NOMO-1 treated with dmso at 0.1 percent for 144 hours (cell line): Measurements from ENCODE around the gene ATAD5.
"Not testable (repeated sequence)": the region's sequence is repeated elsewhere in the genome, so short reads cannot be mapped to it uniquely, and the experiment has no call there.

Experiments used
- DNase-seq: peaks from one replicate; lab custom pipeline; 2025; ENCODE audit not compliant: unreplicated experiment; lab: John Stamatoyannopoulos, UW

The ATAD5 gene, protein sequence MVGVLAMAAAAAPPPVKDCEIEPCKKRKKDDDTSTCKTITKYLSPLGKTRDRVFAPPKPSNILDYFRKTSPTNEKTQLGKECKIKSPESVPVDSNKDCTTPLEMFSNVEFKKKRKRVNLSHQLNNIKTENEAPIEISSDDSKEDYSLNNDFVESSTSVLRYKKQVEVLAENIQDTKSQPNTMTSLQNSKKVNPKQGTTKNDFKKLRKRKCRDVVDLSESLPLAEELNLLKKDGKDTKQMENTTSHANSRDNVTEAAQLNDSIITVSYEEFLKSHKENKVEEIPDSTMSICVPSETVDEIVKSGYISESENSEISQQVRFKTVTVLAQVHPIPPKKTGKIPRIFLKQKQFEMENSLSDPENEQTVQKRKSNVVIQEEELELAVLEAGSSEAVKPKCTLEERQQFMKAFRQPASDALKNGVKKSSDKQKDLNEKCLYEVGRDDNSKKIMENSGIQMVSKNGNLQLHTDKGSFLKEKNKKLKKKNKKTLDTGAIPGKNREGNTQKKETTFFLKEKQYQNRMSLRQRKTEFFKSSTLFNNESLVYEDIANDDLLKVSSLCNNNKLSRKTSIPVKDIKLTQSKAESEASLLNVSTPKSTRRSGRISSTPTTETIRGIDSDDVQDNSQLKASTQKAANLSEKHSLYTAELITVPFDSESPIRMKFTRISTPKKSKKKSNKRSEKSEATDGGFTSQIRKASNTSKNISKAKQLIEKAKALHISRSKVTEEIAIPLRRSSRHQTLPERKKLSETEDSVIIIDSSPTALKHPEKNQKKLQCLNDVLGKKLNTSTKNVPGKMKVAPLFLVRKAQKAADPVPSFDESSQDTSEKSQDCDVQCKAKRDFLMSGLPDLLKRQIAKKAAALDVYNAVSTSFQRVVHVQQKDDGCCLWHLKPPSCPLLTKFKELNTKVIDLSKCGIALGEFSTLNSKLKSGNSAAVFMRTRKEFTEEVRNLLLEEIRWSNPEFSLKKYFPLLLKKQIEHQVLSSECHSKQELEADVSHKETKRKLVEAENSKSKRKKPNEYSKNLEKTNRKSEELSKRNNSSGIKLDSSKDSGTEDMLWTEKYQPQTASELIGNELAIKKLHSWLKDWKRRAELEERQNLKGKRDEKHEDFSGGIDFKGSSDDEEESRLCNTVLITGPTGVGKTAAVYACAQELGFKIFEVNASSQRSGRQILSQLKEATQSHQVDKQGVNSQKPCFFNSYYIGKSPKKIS (N-terminal part only)

GRCh38 chr17:30831663-30832437 lies at the start of gene ATAD5:
Gene ATAD5, plus strand, starts transcription at chr17:30831966. Its CDS starts 382 bp downstream, at chr17:30832348.
- peak; percentile 78 for DNase-seq

DNA sequence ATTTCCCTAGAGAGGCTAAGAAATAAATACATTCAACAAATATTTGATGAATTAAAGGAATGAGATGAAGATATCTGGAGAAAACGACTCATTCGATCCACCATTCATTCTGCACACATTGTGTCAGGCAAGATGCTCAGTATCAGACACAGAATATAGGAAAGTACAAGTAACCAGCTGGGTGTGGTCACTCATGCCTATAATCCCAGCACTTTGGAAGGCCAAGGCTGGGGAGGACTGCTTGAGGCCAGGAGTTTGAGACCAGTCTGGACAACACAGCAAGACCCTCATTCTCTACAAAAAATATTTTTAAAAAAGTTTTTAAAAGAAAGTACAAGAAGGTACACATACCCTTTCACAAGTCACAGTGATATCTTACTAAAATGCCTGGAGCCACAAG lies 49.6 kb upstream of the ATAD5 start:
- no peak for DNase-seq

DNA sequence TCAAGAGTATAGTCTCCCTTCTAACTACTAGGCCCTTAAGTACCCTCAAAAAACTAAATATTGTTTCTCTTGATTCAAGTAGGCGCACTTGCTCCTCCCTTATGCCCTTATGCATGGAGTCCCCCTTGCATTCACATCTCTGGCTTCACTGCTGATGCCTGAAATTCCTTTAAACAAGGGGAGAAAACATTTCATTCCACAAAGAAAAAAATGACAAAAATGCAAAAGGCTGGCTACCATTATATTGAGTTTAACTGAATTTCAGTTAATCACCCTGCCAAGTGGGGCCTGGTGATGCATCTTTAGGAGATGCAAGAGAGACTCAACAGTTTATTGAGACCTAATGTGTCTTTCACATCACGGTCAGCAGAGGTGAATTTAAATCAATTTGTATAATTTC lies 42.8 kb upstream of the ATAD5 start:
- no peak for DNase-seq

DNA sequence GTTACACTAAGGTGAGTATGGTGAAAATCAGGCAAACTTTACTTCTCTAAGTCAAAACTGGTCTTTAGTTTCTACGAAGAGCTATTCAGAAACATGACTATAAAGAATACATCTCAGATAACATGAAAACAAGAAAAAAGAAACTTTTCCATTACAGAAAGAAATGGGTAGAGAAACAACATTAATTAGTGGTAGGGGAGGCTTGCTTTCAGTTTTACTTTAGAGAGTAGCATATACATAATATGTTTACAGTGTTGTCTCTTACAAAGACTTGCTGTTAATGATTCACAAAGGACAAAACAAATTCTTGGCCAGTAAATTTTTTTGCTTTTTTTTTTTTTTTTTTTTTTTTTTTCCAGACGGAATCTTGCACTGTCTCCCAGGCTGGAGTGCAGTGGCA lies 41.5 kb upstream of the ATAD5 start:
- no peak for DNase-seq

- no peak for DNase-seq
Observed at GRCh38 chr17:30793282-30793977, 38.3 kb upstream of the ATAD5 start.

DNA sequence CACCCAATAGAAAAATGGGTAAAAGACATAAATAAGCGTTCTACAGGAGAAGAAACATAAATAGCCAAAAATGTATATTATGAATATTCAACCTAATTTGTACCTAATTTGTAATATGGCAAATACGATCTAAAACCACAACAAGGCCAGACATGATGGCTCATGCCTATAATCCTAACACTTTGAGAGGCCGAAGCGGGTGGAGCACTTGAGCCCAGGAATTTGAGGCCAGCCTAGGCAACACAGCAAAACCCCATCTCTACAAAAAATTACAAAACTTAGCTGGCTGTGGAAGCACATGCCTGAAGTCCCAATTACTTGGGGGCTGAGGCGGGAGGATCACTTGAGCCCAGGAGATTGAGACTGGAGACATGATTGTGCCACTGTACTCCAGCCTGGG lies 37.4 kb upstream of the ATAD5 start:
- DNase-seq = no peak

DNA sequence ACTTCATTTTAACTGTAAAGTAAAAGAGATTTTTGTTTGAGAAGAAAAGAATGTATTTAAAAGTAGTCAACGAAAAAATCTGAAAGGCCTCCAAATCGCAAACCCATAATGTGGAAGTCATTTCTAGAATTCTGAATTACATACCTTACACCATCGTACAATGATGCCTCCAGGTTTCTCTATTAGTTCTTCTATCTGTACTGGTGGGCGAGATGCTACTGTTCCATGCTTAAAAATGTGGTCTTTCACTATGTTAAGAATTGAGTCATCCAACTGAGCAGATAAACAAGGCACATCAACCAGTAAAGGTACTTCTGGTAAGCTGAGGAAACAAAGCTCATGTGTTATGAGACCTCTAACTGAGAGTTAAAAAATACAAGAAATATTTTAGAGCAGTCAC lies 35.8 kb upstream of the ATAD5 start:
- DNase-seq = no peak

DNA sequence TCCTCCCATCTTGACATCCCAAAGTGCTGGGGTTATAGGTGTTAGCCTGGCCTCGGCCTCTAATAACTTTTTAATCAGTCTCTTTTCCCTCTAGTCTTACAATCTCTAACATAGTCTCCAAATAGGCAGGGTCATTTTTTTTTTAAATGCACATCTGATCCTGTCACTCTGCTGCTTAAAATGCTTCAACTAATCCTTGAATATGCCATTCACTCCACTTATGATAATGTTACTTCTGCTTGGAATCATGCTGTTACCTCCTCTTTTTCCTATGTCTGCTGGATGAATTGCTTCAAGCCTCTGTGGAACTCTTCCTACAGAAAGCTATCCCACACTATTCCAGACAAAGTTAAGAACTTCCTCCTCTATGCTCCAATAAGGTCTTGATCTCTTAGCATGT lies 30.1 kb upstream of the ATAD5 start:
- DNase-seq = no peak

- DNase-seq = no peak
Observed at GRCh38 chr17:30805944-30806456, 25.8 kb upstream of the ATAD5 start.

DNA sequence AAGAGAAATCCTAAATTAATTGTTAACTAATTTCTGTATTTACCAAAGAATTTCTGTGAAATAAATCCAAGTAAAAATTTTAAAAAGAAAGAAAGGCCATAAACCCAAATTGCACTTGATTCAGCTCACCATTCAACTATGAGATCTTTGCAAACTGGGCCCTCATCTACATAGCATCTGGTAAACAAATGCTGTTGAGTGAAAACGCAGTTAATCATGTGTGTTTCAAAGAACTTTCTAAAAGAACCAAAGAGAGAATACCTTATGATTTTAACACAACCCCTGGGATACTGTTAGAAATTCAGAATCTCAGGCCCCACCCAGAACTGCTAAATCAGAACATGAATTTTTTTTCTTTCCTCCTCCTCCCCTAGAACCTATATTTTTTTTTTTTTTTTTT lies 23.9 kb upstream of the ATAD5 start:
- DNase-seq = no peak

- peak; percentile 89 for DNase-seq
Observed at GRCh38 chr17:30808785-30809286, 22.9 kb upstream of the ATAD5 start.

DNA sequence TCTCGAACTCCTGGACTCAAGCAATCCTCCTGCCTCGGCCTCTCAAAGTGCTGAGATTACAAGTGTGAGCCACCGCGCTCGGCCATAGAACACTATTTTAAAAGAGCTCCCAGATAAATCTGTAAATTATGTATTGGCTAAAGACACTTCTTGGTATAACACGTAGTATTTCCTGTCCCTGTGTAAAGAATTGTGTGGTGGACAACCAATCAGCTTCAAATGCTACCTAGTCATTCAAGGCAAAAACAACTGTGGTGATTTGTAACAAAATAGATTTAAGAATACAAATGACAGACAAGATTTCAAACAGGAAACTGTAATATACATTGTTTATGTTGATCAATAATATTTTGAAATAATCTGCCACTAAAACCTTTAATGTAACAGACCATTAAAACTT lies 21.9 kb upstream of the ATAD5 start:
- no peak for DNase-seq

GRCh38 chr17:30812218-30813177 lies 19.3 kb upstream of the ATAD5 start:
- no peak for DNase-seq

DNA sequence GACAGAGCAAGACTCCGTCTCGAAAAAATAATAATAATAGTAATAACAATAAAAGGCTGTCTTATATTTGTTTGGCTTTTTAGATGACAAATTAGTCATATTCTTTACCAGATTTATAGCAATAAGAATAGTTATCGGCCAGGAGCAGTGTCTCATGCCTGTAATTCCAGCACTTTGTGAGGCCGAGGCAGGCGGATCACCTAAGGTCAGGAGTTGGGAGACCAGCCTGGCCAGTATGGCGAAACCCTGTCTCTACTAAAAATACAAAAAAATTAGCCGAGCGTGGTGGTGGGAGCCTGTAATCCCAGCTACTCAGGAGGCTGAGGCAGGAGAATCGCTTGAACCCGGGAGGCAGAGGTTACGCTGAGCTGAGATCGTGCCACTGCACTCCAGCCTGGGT lies 17.5 kb upstream of the ATAD5 start:
- not testable (repeated sequence) for DNase-seq

- DNase-seq = peak; percentile 39
Observed at GRCh38 chr17:30814860-30815259, 16.9 kb upstream of the ATAD5 start.

- no peak for DNase-seq
Observed at GRCh38 chr17:30816165-30816564, 15.6 kb upstream of the ATAD5 start.

GRCh38 chr17:30819971-30820705 lies 11.6 kb upstream of the ATAD5 start:
- DNase-seq = no peak
